GM18508 (cell line): ENCODE measurements around the gene EPYC.

Source experiments
- ATAC-seq: cut with Tn5 transposase; IDR thresholded peaks from one replicate; pipeline ENCODE4 v1.9.1; 2021; ENCODE audit warnings: moderate number of reproducible peaks; ENCODE audit not compliant: insufficient read depth, unreplicated experiment

EPYC gene

GRCh38 chr12:90917431-90917830 is 87.3 kb downstream of the EPYC start:
- no peak for ATAC-seq

GRCh38 chr12:90916516-90916915 is 88.3 kb downstream of the EPYC start:
- no peak for ATAC-seq

GRCh38 chr12:90915353-90915752 is 89.4 kb downstream of the EPYC start:
- no peak for ATAC-seq
